Calu3 (cell line): ENCODE data around the gene RNF207. TPM values are rescaled to one million over a fixed set of nuclear protein-coding genes. Genes with fewer than 3 reads are reported as not detected.

ENCODE experiments used
- Bru-seq: library from RNA; stranded (reverse); fragments of 400-500 nt; gene quantifications from one replicate; lab custom pipeline; 2021; lab: Mats Ljungman, UMichigan
- BruChase-seq, 2 experiments: library from RNA; stranded (reverse); fragments of 400-500 nt; gene quantifications; one replicate each; lab custom pipeline; 2021; lab: Mats Ljungman, UMichigan
- BruUV-seq: library from RNA; stranded (reverse); fragments of 400-500 nt; replicated peaks from 2 replicates; lab custom pipeline; 2021; lab: Mats Ljungman, UMichigan
- CTCF ChIA-PET: fragments of 300-600 bp; sonication (Branson Sonifier 250); formaldehyde crosslinking; loops from one replicate; lab custom pipeline; 2022; ENCODE audit warnings: antibody characterized with exemption; lab: Charles Lee
- DNase-seq: peaks from one replicate; pipeline ENCODE4 v3.0.0; 2022
- H3K27ac Mint-ChIP-seq: one replicate; pipeline ENCODE4 v1.8.0; 2022; ENCODE audit warnings: mixed read lengths; ENCODE audit not compliant: unreplicated experiment
- H3K27me3 Mint-ChIP-seq: one replicate; pipeline ENCODE4 v1.8.0; 2022; ENCODE audit warnings: mixed read lengths; ENCODE audit not compliant: unreplicated experiment
- H3K36me3 Mint-ChIP-seq: one replicate; pipeline ENCODE4 v1.8.0; 2022; ENCODE audit warnings: mild to moderate bottlenecking, moderate library complexity, mixed read lengths; ENCODE audit not compliant: insufficient read depth, unreplicated experiment
- H3K4me1 Mint-ChIP-seq: one replicate; pipeline ENCODE4 v1.8.0; 2022; ENCODE audit warnings: mild to moderate bottlenecking, low read depth, mixed read lengths; ENCODE audit not compliant: unreplicated experiment
- H3K4me3 Mint-ChIP-seq: one replicate; pipeline ENCODE4 v1.8.0; 2022; ENCODE audit warnings: mild to moderate bottlenecking, low read depth, moderate library complexity, mixed read lengths; ENCODE audit not compliant: unreplicated experiment
- H3K9me3 Mint-ChIP-seq: one replicate; pipeline ENCODE4 v1.8.0; 2022; ENCODE audit warnings: low read depth, mixed read lengths; ENCODE audit not compliant: unreplicated experiment
- CTCF ChIP-seq: fragments of 200-600 bp; IDR thresholded peaks from one replicate; pipeline ENCODE4 v1.8.0; 2022; ENCODE audit warnings: antibody characterized with exemption; ENCODE audit not compliant: unreplicated experiment
- intact Hi-C: fragments of 100-400 bp; cut with micrococcal nuclease; formaldehyde crosslinking; loops from one replicate; pipeline ENCODE4 v1.10.0; 2022; ENCODE audit not compliant: unreplicated experiment
- long read RNA-seq: library from polyadenylated mRNA; stranded (forward); transcript quantifications from one replicate; pipeline ENCODE4 v2.0.0, GENCODE V29; 2022
- total RNA-seq: library from RNA; stranded (reverse); gene quantifications from 2 replicates; pipeline ENCODE4 v1.2.3, GENCODE V29; 2022

RNF207 gene, protein sequence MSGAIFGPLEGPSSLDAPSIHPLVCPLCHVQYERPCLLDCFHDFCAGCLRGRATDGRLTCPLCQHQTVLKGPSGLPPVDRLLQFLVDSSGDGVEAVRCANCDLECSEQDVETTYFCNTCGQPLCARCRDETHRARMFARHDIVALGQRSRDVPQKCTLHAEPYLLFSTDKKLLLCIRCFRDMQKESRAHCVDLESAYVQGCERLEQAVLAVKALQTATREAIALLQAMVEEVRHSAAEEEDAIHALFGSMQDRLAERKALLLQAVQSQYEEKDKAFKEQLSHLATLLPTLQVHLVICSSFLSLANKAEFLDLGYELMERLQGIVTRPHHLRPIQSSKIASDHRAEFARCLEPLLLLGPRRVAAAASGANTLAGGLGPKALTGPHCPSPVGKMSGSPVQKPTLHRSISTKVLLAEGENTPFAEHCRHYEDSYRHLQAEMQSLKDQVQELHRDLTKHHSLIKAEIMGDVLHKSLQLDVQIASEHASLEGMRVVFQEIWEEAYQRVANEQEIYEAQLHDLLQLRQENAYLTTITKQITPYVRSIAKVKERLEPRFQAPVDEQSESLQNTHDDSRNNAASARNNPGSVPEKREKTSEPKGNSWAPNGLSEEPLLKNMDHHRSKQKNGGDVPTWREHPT
- 146 and 160 TPM in 2 replicates for total RNA-seq
- Bru-seq, nascent RNA: percentile 87 among the genes with signal in this experiment
- BruChase-seq, experiment 1, labeled RNA remaining after a 6-hour chase: percentile 94 among the genes with signal in this experiment
- percentile 94 among the genes with signal in this experiment for BruChase-seq, experiment 2, labeled RNA remaining after a 2-hour chase
- long read RNA-seq, partial matches to known transcripts: 9 of 31 reads
- long read RNA-seq, other reads (novel, unspliced or antisense): 21 of 31 reads

DNA sequence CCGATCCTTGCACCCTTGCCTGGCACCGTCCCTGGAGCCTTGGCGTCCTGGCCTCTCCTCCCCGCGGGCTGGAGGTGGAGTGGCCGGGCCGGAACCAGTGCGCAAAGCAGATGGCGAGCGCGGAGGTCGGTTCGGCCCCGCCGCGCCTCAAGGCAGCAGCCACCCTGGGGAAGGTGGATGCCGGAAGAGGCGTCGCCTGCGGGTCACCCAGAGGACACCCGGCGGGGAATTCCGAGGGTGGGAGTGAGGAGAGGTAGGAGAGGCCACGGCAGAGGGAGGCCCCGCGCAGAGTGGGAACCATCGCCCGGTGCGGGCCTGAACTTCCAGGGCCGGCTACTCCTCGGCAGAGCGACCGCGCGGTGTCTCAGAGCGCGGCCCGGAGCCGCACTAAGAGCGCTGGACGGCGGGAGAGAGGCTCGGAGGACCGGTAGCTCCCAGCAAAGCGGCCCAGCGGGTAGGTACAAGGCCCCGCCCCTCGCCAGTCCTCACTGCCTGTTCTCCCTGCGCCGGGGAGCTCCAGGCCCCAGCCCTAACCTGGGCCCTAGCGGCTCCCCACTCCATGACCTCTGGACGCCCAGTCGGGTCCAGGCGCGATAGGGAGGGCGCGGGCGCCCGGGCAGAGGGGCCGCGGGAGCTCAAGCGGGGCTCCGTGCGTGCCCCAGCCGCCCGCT, at the start of gene RNF207:
Gene RNF207 (plus strand): TSS at position 271 of the 671 bp plus-strand sequence. CDS start 417 bp downstream, outside the sequence.
- CTCF ChIA-PET: interaction anchor here (1.3 to 3.2 kb wide), 3 partner anchors 29 to 39 kb away, joined by 4 to 19 read pairs (median 13); no protein-coding TSS in a partner anchor
- intact Hi-C loops: no loop called here
- no peaks in the 10 kb centered on the region for H3K9me3 Mint-ChIP-seq

GRCh38 chr1:6157132-6157527, 48.8 kb upstream of the RNF207 start:
- peak overlapping the region; percentile 48 for H3K4me3 Mint-ChIP-seq
- peaks cover 20% of the 10 kb centered on the region for H3K4me1 Mint-ChIP-seq
- peak overlapping the region; percentile 57 for H3K27ac Mint-ChIP-seq
- intact Hi-C loops: no loop called here
- H3K36me3 Mint-ChIP-seq: peaks cover 9% of the 10 kb centered on the region
- TF ChIP-seq CTCF: no peak
- no peaks in the 10 kb centered on the region for H3K9me3 Mint-ChIP-seq
- no TSS peak for BruUV-seq
- no peak for DNase-seq
- H3K27me3 Mint-ChIP-seq: peaks cover 32% of the 10 kb centered on the region
- CTCF ChIA-PET: no interaction called here

More for the DNA sequence above, at the start of gene RNF207:
- Mint-ChIP-seq H3K36me3 (peaks cover 52% of the 10 kb centered on the region), H3K4me3 (peak within 1 kb of the TSS; percentile 81), H3K27me3 (no peaks in the 10 kb centered on the region), H3K4me1 (no peaks in the 10 kb centered on the region), H3K27ac (no peak within 1 kb of the TSS)
- no TSS peak for BruUV-seq
- TF ChIP-seq CTCF: no peak
- DNase-seq: peak; percentile 89

DNA sequence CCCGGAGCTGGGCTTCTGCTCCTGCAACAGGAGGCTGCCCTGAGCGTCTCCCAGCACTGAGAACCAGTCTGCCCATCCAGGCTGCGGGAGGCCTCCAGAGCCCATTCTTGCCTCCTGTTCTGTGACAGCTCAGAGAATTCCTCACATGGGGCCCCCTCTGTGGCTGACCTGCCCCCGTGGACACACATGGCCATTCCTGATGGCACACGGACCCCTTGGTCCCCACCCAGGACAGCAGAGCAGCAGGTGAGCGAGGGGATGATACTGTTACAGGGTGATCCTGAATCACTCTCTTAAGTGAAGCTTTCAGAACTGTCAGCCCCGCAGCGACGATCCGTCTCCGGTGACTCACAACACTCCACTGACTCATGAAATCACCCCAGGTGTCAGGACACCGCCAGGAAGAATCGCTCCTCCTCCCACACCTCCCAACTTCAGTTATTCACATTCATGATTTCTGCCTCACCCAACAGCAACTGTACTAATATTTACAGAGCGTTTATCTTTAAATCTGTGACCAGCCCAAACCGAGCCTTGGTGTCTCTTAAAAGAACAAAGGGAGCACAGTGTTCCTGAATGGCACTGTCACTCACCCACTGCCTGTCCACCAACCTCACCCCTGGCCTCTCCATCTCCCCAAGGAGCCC, 48.3 kb upstream of the RNF207 start:
- intact Hi-C loops: no loop called here
- CTCF ChIA-PET: interaction anchor here (0.6 kb wide), 2 partner anchors 41 to 1624 kb away, joined by 3 read pairs; no protein-coding TSS in a partner anchor
- peaks cover 20% of the 10 kb centered on the region for H3K4me1 Mint-ChIP-seq
- H3K27me3 Mint-ChIP-seq: peaks cover 37% of the 10 kb centered on the region
- no TSS peak for BruUV-seq
- TF ChIP-seq CTCF: no peak
- H3K27ac Mint-ChIP-seq: peak overlapping the region; percentile 57
- no peaks in the 10 kb centered on the region for H3K9me3 Mint-ChIP-seq
- peaks cover 9% of the 10 kb centered on the region for H3K36me3 Mint-ChIP-seq
- H3K4me3 Mint-ChIP-seq: peak overlapping the region; percentile 48
- DNase-seq: peak; percentile 69
